Cerebellar nuclear complex (tissue), 1 donor: Measurements from ENCODE around the gene CADPS2.

Experiments used
- DNase-seq, 2 experiments: peaks; one replicate each; lab custom pipeline; 2025; lab: John Stamatoyannopoulos, UW

CADPS2 gene

DNA sequence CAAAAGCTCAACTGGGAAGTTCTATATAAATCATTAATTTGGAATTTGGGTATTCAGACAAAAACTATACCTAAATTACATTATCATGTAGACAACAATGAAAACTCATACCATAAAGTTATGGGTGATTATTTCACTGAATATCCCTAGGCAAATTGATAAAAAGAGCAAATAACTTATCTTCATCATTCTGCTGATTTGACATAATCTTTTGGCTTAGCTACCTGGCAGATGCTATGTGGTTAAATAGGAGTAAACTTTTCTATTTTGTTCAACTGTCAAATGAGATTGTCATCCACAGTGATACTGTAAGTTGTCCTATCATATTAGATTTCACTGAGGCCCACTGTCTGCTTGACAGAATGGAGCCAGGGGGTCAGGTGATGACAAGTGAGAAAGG, 432.8 kb downstream of the CADPS2 start:
- DNase-seq, result no peak

- no peak for DNase-seq
These were observed 437.2 kb downstream of the CADPS2 start for GRCh38 chr7:122448893-122449589.

GRCh38 chr7:122442929-122443328, 443.3 kb downstream of the CADPS2 start:
- no peak for DNase-seq

GRCh38 chr7:122438492-122438891, 447.8 kb downstream of the CADPS2 start:
- DNase-seq, result no peak

- no peak for DNase-seq
These were observed 448.3 kb downstream of the CADPS2 start for GRCh38 chr7:122438006-122438405.

- no peak for DNase-seq
These were observed 452.5 kb downstream of the CADPS2 start for GRCh38 chr7:122433765-122434164.

- DNase-seq, result no peak
These were observed 455.6 kb downstream of the CADPS2 start for GRCh38 chr7:122430710-122431109.

- no peak for DNase-seq
These were observed 456.3 kb downstream of the CADPS2 start for GRCh38 chr7:122429926-122430325.

GRCh38 chr7:122425731-122426130, 460.5 kb downstream of the CADPS2 start:
- no peak for DNase-seq

DNA sequence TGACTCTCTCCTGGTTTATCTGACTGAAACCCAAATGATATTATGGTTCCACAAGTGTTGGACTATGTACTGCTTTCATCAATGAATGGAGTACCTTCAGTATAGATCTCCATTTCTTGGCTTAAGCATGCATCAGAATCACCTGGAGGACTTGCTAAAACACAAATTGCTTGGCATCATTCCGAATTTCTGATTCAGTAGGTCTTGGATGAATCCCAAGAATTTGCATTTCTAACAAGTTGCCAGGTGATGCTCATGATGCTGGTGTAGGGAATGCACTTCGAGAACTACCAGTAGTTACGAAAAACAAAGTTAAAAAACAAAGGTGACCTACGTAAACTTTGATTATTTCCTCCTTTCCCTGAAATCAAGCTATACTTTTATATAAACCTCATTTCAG, 462.7 kb downstream of the CADPS2 start:
- DNase-seq, result no peak

DNA sequence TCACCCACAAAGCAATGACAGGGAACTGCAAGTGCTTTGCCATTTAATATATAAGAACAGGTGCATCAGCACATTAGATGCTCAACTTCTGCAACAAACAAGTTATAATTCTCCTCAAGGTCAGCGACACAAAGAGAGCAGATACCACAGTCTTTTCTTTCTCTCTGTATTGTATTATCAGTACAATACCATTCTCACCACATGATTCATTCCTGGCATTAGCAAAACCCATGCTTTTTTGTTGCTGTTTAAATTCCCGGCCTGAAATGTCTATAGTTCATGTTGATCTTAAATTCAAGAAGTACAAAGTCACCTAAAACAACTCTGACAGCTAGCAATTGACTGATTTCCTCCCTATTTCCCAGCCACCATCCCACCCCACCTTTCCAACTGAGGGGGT, 469.9 kb downstream of the CADPS2 start:
- DNase-seq, result no peak

- DNase-seq, result no peak
These were observed 470.8 kb downstream of the CADPS2 start for GRCh38 chr7:122415510-122415909.

DNA sequence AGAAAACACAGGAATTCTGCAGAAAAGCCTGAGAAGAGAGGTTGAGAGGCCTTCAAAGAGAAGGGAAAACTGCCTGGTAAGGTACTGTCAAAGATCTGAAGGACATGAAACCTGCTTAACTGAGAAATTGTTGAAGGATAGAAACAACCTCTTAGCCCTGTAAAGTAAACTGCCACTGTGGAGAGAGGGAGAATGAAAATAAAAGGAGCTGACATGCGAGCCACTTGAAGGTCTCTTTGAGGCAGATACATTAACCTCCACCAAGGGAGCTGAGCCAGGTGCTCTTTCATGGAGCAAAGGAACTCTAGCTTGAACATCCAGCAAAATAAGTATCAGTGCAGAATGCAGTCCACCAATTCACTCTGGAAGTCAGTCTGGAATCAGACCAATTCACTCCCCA, 472.9 kb downstream of the CADPS2 start:
- DNase-seq, result no peak

GRCh38 chr7:122412883-122413282, 473.4 kb downstream of the CADPS2 start:
- no peak for DNase-seq

- DNase-seq, result no peak
These were observed 473.8 kb downstream of the CADPS2 start for GRCh38 chr7:122412441-122412840.

GRCh38 chr7:122407195-122407594, 479.1 kb downstream of the CADPS2 start:
- DNase-seq, result no peak

DNA sequence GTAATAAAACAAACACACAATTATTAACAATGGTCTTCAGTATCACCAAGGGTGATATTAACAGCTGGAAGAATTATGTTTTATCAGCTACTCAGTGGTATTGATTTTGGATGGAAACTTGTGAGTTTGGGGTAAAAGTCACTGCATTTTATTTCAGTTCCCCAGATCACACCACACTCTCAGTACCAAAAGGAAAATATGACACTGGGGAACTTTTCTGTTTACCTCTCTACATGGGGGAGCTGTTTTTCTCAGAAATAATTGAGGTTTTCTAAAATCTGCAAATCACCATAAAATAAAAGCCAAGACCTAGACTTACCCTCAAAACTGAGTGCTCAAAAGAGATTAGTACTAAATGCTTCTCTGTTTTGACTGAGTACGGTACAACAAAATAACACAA, 483.1 kb downstream of the CADPS2 start:
- no peak for DNase-seq

- no peak for DNase-seq
These were observed 484.0 kb downstream of the CADPS2 start for GRCh38 chr7:122402235-122402634.

DNA sequence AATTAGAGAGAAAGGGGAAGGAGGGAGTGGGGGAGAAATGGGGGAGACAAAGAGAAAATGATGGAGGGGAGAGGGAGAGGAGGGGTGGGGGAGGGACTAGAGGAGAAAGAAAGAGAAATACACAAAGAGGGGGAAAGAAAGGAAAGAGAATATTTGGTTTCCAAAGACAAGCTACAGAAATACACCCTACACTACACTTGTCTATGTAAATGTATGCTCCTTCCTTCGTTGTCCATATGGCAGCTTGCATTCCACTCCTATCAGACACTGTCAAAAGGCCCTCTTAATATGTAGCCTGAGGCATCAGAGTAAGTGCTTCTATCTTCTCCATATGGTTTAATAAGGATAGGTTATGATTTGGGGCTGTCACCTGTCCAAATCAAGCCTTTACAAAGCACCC, 488.9 kb downstream of the CADPS2 start:
- DNase-seq, result no peak

GRCh38 chr7:122394512-122394911, 491.7 kb downstream of the CADPS2 start:
- no peak for DNase-seq

DNA sequence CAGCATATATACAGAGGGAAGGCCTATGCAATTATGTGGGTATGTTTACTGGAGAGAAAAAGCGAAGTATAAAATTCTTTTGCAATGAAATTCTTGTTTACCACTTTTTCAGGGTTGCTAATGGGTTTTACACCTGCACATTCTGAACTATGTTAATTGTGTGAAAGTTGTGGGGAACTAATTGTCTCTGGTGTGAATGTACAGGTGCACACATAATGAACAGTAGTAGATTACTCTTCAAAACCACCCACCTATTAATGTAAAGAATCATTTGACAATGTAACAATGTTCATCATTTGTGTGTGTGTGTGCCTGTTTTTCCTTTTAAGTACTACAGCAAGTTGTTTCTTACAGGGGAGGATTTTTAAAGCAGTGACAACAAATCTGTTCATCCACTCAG, 501.7 kb downstream of the CADPS2 start:
- DNase-seq, result no peak

- no peak for DNase-seq
These were observed 502.3 kb downstream of the CADPS2 start for GRCh38 chr7:122383934-122384333.

- no peak for DNase-seq
These were observed 505.3 kb downstream of the CADPS2 start for GRCh38 chr7:122380992-122381391.

GRCh38 chr7:122379491-122379890, 506.8 kb downstream of the CADPS2 start:
- no peak for DNase-seq
